ENCODE results near the gene MAGT1.

Gene MAGT1

GRCh38 chrX:77814210-77814609 lies 81.0 kb downstream of the MAGT1 start:
- TF ChIP-seq JUND (IDR thresholded peaks at IDR 0.05; ENCODE audit: low read depth), result no peak
- DNase-seq (ENCODE audit: low read depth in 1 of 2, low spot score in 1 of 2), result no peak
- in situ Hi-C loops (cut with HindIII; ENCODE audit: low pct_unique_long_range_greater_than_20kb, low sequenced_read_pairs), result no loop called here

GRCh38 chrX:77802201-77802600 lies 93.0 kb downstream of the MAGT1 start:
- no peak for TF ChIP-seq JUND (IDR thresholded peaks at IDR 0.05; ENCODE audit: low read depth)
- no peak for DNase-seq (ENCODE audit: low read depth in 1 of 2, low spot score in 1 of 2)
- in situ Hi-C loops (cut with HindIII; ENCODE audit: low pct_unique_long_range_greater_than_20kb, low sequenced_read_pairs), result no loop called here

- no peak for DNase-seq (ENCODE audit: low read depth in 1 of 2, low spot score in 1 of 2)
- in situ Hi-C loops (cut with HindIII; ENCODE audit: low pct_unique_long_range_greater_than_20kb, low sequenced_read_pairs), result no loop called here
- TF ChIP-seq JUND (IDR thresholded peaks at IDR 0.05; ENCODE audit: low read depth), result no peak
Measured at GRCh38 chrX:77795124-77795523, 100.1 kb downstream of the MAGT1 start.

- in situ Hi-C loops (cut with HindIII; ENCODE audit: low pct_unique_long_range_greater_than_20kb, low sequenced_read_pairs), result no loop called here
Measured at GRCh38 chrX:77793946-77794345, 101.3 kb downstream of the MAGT1 start.

GRCh38 chrX:77788050-77788449 lies 107.2 kb downstream of the MAGT1 start:
- in situ Hi-C loops (cut with HindIII; ENCODE audit: low pct_unique_long_range_greater_than_20kb, low sequenced_read_pairs), result no loop called here
- no peak for TF ChIP-seq JUND (IDR thresholded peaks at IDR 0.05; ENCODE audit: low read depth)
- peak in 1 of 2 experiments; percentile 45 for DNase-seq (ENCODE audit: low read depth in 1 of 2, low spot score in 1 of 2)

More at GRCh38 chrX:77793946-77794345, 101.3 kb downstream of the MAGT1 start:
- no peak for DNase-seq (ENCODE audit: low read depth in 1 of 2, low spot score in 1 of 2)
- TF ChIP-seq JUND (IDR thresholded peaks at IDR 0.05; ENCODE audit: low read depth), result no peak

GRCh38 chrX:77786365-77786680 lies 108.9 kb downstream of the MAGT1 start:
- DNase-seq (ENCODE audit: low read depth in 1 of 2, low spot score in 1 of 2), result no peak
- in situ Hi-C loops (cut with HindIII; ENCODE audit: low pct_unique_long_range_greater_than_20kb, low sequenced_read_pairs), result no loop called here
- no peak for TF ChIP-seq JUND (IDR thresholded peaks at IDR 0.05; ENCODE audit: low read depth)

GRCh38 chrX:77785486-77786364 lies 109.5 kb downstream of the MAGT1 start, which contains the start of gene ATRX:
TSS of gene ATRX (minus strand) at chrX:77786216. CDS start at chrX:77786001, 215 bp downstream.
- peak; percentile 52 to 76 for DNase-seq (ENCODE audit: low read depth in 1 of 2, low spot score in 1 of 2)
- TF ChIP-seq JUND (IDR thresholded peaks at IDR 0.05; ENCODE audit: low read depth), result no peak
- in situ Hi-C loops (cut with HindIII; ENCODE audit: low pct_unique_long_range_greater_than_20kb, low sequenced_read_pairs), result no loop called here

GRCh38 chrX:77779695-77780094 lies 115.5 kb downstream of the MAGT1 start:
- TF ChIP-seq JUND (IDR thresholded peaks at IDR 0.05; ENCODE audit: low read depth), result no peak
- in situ Hi-C loops (cut with HindIII; ENCODE audit: low pct_unique_long_range_greater_than_20kb, low sequenced_read_pairs), result no loop called here
- DNase-seq (ENCODE audit: low read depth in 1 of 2, low spot score in 1 of 2), result no peak

- in situ Hi-C loops (cut with HindIII; ENCODE audit: low pct_unique_long_range_greater_than_20kb, low sequenced_read_pairs), result no loop called here
- DNase-seq (ENCODE audit: low read depth in 1 of 2, low spot score in 1 of 2), result no peak
- no peak for TF ChIP-seq JUND (IDR thresholded peaks at IDR 0.05; ENCODE audit: low read depth)
Measured at GRCh38 chrX:77776659-77777058, 118.6 kb downstream of the MAGT1 start.
